Cardiac muscle cell (in vitro differentiated cells and primary cell): ENCODE results near the gene MIEF1. TPM values are rescaled to one million over a fixed set of nuclear protein-coding genes. Genes with fewer than 3 reads are reported as not detected.

Source experiments
- DNase-seq, 2 donors: peaks; one replicate each; pipeline versions ENCODE4 v3.0.0 to v3.0.0-alpha.2; 2010 to 2017; ENCODE audit warnings: low read depth in 1 of 2, low spot score in 1 of 2
- H3K27ac ChIP-seq: fragments of 200-600 bp; sonication (generic); 2 replicates; pipeline ENCODE4 v1.5.1; 2016
- H3K27me3 ChIP-seq: fragments of 200-600 bp; sonication (generic); 2 replicates; pipeline ENCODE4 v1.6.0; 2016; ENCODE audit warnings: control low read depth
- H3K36me3 ChIP-seq: fragments of 200-600 bp; sonication (generic); 2 replicates; pipeline ENCODE4 v1.5.1; 2016; ENCODE audit warnings: control low read depth
- H3K4me1 ChIP-seq: fragments of 200-600 bp; sonication (generic); 2 replicates; pipeline ENCODE4 v1.8.1; 2017; ENCODE audit warnings: low read depth, mild to moderate bottlenecking, mixed run types
- H3K4me3 ChIP-seq: fragments of 200-600 bp; sonication (generic); 2 replicates; pipeline ENCODE4 v1.5.1; 2016; ENCODE audit warnings: mild to moderate bottlenecking
- H3K9me3 ChIP-seq: fragments of 200-600 bp; sonication (generic); 2 replicates; pipeline ENCODE4 v1.5.1; 2017; ENCODE audit warnings: low read depth, mild to moderate bottlenecking, control low read depth
- polyA plus RNA-seq: library from polyadenylated mRNA; unstranded; fragments of >200 nt; fragmentation: Nextera tagmentation; extraction: Ambion mirVana; gene quantifications from 2 replicates; pipeline ENCODE4 v1.2.1, GENCODE V29; 2016
- total RNA-seq: library from RNA; depleted of rRNA; stranded (reverse); fragments of >200 nt; gene quantifications from 2 replicates; pipeline ENCODE4 v1.2.3, GENCODE V29; 2016
- TF ChIP-seq, protein P1 (sequence below): IDR thresholded peaks from 2 replicates; pipeline ENCODE4 v1.5.1; 2012; ENCODE audit warnings: low read depth, mild to moderate bottlenecking, low read length

MIEF1 gene
- 27.2 and 31.2 TPM in 2 replicates for total RNA-seq
- 29.1 and 33.7 TPM in 2 replicates for polyA plus RNA-seq

DNA sequence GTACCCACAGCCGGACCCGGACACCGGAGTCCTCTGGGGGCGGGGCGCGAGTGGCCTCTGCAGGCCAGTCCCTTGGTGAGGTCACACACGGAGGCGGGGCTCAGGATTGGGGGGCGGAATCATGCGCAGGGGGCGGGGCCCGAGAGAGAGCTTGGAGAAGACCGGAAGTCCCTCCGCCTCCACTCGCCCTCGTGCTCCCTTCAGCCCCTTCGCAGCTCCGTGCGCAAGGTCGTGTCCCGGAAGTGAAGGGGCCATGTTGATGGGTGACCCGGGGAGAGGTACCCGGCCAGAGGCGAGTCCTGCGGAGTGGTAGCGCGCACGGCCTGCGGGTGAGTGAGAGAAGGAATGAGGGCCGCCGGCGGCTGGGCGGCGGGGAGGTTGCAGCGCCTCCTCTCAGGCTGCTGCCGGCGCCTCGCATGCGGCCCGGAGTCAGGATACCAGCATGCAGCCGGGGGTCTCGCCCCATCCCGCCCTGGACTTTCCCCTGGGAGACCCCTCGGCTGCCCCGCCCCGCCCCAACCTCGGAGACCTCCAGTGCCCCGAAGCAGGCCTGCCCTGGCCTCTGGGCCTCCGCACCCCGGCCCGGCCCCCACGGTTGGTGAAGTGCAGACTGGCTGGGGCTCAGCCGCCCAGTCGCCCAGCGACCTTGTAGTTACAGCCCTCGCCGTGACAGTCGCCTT, at the start of gene MIEF1:
Gene MIEF1, plus strand, starts transcription at position 182 of the 680 bp plus-strand sequence. CDS start 9,005 bp downstream, outside the sequence.
- Histone ChIP-seq H3K27ac (peak within 1 kb of the TSS; percentile 77), H3K9me3 (no peaks in the 10 kb centered on the region), H3K27me3 (no peaks in the 10 kb centered on the region), H3K4me1 (peaks cover 24% of the 10 kb centered on the region), H3K36me3 (peaks cover 30% of the 10 kb centered on the region), H3K4me3 (peak within 1 kb of the TSS; percentile 64)
- peak; percentile 98 for DNase-seq
- TF ChIP-seq, protein P1, sequence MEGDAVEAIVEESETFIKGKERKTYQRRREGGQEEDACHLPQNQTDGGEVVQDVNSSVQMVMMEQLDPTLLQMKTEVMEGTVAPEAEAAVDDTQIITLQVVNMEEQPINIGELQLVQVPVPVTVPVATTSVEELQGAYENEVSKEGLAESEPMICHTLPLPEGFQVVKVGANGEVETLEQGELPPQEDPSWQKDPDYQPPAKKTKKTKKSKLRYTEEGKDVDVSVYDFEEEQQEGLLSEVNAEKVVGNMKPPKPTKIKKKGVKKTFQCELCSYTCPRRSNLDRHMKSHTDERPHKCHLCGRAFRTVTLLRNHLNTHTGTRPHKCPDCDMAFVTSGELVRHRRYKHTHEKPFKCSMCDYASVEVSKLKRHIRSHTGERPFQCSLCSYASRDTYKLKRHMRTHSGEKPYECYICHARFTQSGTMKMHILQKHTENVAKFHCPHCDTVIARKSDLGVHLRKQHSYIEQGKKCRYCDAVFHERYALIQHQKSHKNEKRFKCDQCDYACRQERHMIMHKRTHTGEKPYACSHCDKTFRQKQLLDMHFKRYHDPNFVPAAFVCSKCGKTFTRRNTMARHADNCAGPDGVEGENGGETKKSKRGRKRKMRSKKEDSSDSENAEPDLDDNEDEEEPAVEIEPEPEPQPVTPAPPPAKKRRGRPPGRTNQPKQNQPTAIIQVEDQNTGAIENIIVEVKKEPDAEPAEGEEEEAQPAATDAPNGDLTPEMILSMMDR = peak; percentile 17

DNA sequence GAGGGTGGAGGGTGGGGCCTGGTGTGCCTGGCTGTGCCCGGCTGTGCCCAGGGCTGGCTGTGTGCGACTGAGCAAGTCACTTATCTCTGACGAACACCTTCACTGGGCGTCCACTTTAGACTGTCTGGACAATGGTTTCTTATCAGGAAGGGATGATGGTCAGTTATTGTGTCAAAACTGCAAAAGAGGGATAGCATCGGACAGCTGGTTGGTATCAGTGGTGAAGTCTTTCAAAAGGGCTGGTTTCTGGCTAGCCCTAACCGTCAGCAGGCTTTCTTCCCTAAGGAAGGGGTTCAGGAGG, 49.4 kb upstream of the MIEF1 start:
- DNase-seq = peak in 1 of 2 donors; percentile 25
- no peak overlapping the region for H3K27ac ChIP-seq
- no peak overlapping the region for H3K4me3 ChIP-seq
- H3K27me3 ChIP-seq = no peaks in the 10 kb centered on the region
- no peaks in the 10 kb centered on the region for H3K9me3 ChIP-seq
- peaks cover 13% of the 10 kb centered on the region for H3K4me1 ChIP-seq
- TF ChIP-seq, protein P1 = no peak
- no peaks in the 10 kb centered on the region for H3K36me3 ChIP-seq

GRCh38 chr22:39453765-39454378, 48.2 kb upstream of the MIEF1 start:
- Histone ChIP-seq H3K9me3 (no peaks in the 10 kb centered on the region), H3K27me3 (no peaks in the 10 kb centered on the region), H3K27ac (peak overlapping the region; percentile 2), H3K4me1 (peaks cover 10% of the 10 kb centered on the region), H3K4me3 (no peak overlapping the region), H3K36me3 (no peaks in the 10 kb centered on the region)
- peak; percentile 49 to 73 for DNase-seq
- TF ChIP-seq, protein P1 = no peak

DNA sequence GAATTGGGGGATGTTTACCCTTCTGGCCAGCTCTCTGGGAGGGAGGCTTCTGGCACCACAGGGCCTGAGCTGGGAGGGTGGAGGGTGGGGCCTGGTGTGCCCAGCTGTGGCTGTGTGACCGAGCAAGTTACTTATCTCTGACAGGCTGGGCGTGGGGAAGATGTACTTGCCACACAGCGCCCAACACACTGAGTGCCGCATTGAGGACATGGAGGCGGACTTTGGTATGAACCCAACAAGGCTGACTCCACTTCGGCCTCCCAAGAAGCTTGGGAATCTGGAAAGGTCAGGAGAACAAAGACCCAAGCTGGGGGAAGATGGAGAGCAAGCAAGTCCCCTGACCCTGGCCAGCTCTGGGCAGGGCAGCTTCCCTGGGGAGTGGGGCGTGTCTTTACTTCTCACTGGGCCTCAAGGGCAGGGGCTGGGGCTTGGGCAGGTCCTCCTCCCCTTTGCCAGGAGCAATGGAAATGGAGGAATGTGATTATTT, 47.7 kb upstream of the MIEF1 start:
- Histone ChIP-seq H3K27ac (no peak overlapping the region), H3K4me3 (no peak overlapping the region)
- peak in 1 of 2 donors; percentile 74 for DNase-seq

GRCh38 chr22:39456522-39457197, 45.4 kb upstream of the MIEF1 start, which contains the start of gene MGAT3:
Gene MGAT3, plus strand, starts transcription at chr22:39457012. Its CDS starts 30,336 bp downstream, at chr22:39487348.
- peak within 1 kb of the TSS; percentile 90 for H3K4me3 ChIP-seq

More for the DNA sequence above, 47.7 kb upstream of the MIEF1 start:
- Histone ChIP-seq H3K36me3 (no peaks in the 10 kb centered on the region), H3K4me1 (peaks cover 10% of the 10 kb centered on the region), H3K9me3 (no peaks in the 10 kb centered on the region), H3K27me3 (no peaks in the 10 kb centered on the region)
- TF ChIP-seq, protein P1 = no peak

More at GRCh38 chr22:39456522-39457197, 45.4 kb upstream of the MIEF1 start, which contains the start of gene MGAT3:
- Histone ChIP-seq H3K36me3 (no peaks in the 10 kb centered on the region), H3K27me3 (no peaks in the 10 kb centered on the region), H3K27ac (peak within 1 kb of the TSS; percentile 53), H3K9me3 (no peaks in the 10 kb centered on the region), H3K4me1 (peaks cover 10% of the 10 kb centered on the region)
- DNase-seq = no peak
- TF ChIP-seq, protein P1 = no peak
